Skeletal muscle tissue (tissue), 4 donors: ENCODE measurements around the gene GPR137B. TPM values are rescaled to one million over a fixed set of nuclear protein-coding genes. Genes with fewer than 3 reads are reported as not detected.
A peak's percentile ranks its signal among the peaks of the same experiment; 100 is the strongest.
"Not testable (repeated sequence)": the region's sequence is repeated elsewhere in the genome, so short reads cannot be mapped to it uniquely, and the experiment has no call there.

Experiments used
- H3K27ac ChIP-seq: one replicate; pipeline ENCODE4 v1.7.0; 2013; ENCODE audit warnings: mild to moderate bottlenecking, low read depth, low read length, inconsistent platforms
- H3K27me3 ChIP-seq, 3 donors: one replicate each; pipeline ENCODE4 v1.7.0; 2013; ENCODE audit warnings: low read length in 3 of 3; ENCODE audit not compliant: control insufficient read depth in 3 of 3, insufficient read depth in 3 of 3
- H3K36me3 ChIP-seq, 3 donors: one replicate each; pipeline ENCODE4 v1.7.0; 2013; ENCODE audit warnings: low read length in 3 of 3; ENCODE audit not compliant: control insufficient read depth in 3 of 3, insufficient read depth in 3 of 3
- H3K4me1 ChIP-seq, 3 donors: one replicate each; pipeline ENCODE4 v1.7.0; 2013; ENCODE audit warnings: low read length in 3 of 3, mild to moderate bottlenecking in 3 of 3; ENCODE audit not compliant: control insufficient read depth in 3 of 3, insufficient read depth in 3 of 3
- H3K4me3 ChIP-seq, 3 donors: one replicate each; pipeline ENCODE4 v1.7.0; 2013; ENCODE audit warnings: low read length in 3 of 3
- H3K9ac ChIP-seq, 3 donors: one replicate each; pipeline ENCODE4 v1.7.0; 2013; ENCODE audit warnings: low read length in 3 of 3, mild to moderate bottlenecking in 3 of 3, moderate library complexity in 2 of 3, low read depth in 1 of 3
- H3K9me3 ChIP-seq, 3 donors: one replicate each; pipeline ENCODE4 v1.7.0; 2013; ENCODE audit warnings: low read length in 3 of 3; ENCODE audit not compliant: control insufficient read depth in 3 of 3
- total RNA-seq: library from RNA; depleted of rRNA; stranded (reverse); fragments of >200 nt; gene quantifications from one replicate; pipeline ENCODE4 v1.2.3, GENCODE V29; 2014
- donor health status: Osteomylitis.

GPR137B gene
- total RNA-seq, 1 donor from 2014 or later = 8.9 TPM

- Histone ChIP-seq H3K9me3 (no peaks in the 10 kb centered on the region), H3K4me3 (no peak overlapping the region), H3K27ac (no peak overlapping the region), H3K27me3 (no peaks in the 10 kb centered on the region), H3K4me1 (no peaks in the 10 kb centered on the region), H3K36me3 (peaks cover 0 to 4% (median 0%) of the 10 kb centered on the region in 3 donors), H3K9ac (no peak overlapping the region)
These were observed 43.3 kb downstream of the GPR137B start for GRCh38 chr1:236185687-236186086.

- H3K9ac ChIP-seq, H3K4me3 ChIP-seq, H3K36me3 ChIP-seq, H3K4me1 ChIP-seq, H3K27ac ChIP-seq, H3K27me3 ChIP-seq, H3K9me3 ChIP-seq: not testable (repeated sequence)
These were observed 44.1 kb downstream of the GPR137B start for GRCh38 chr1:236186471-236186870.

GRCh38 chr1:236188084-236188483 is 45.7 kb downstream of the GPR137B start:
- not testable (repeated sequence) for H3K4me3 ChIP-seq, H3K36me3 ChIP-seq, H3K9ac ChIP-seq, H3K9me3 ChIP-seq, H3K4me1 ChIP-seq, H3K27me3 ChIP-seq, H3K27ac ChIP-seq

- H3K27ac ChIP-seq = no peak overlapping the region
- no peaks in the 10 kb centered on the region for H3K27me3 ChIP-seq
- no peaks in the 10 kb centered on the region for H3K4me1 ChIP-seq
- H3K36me3 ChIP-seq = no peaks in the 10 kb centered on the region
- no peaks in the 10 kb centered on the region for H3K9me3 ChIP-seq
- no peak overlapping the region for H3K4me3 ChIP-seq
- H3K9ac ChIP-seq = no peak overlapping the region
These were observed 50.8 kb downstream of the GPR137B start for GRCh38 chr1:236193184-236193583.

- H3K36me3 ChIP-seq = no peaks in the 10 kb centered on the region
- no peak overlapping the region for H3K4me3 ChIP-seq
These were observed 58.6 kb downstream of the GPR137B start for GRCh38 chr1:236200925-236201324.

GRCh38 chr1:236201786-236202185 is 59.4 kb downstream of the GPR137B start:
- Histone ChIP-seq H3K9me3 (no peaks in the 10 kb centered on the region), H3K27me3 (no peaks in the 10 kb centered on the region), H3K36me3 (no peaks in the 10 kb centered on the region), H3K4me3 (no peak overlapping the region), H3K27ac (no peak overlapping the region), H3K4me1 (no peaks in the 10 kb centered on the region), H3K9ac (no peak overlapping the region)

More at GRCh38 chr1:236200925-236201324, 58.6 kb downstream of the GPR137B start:
- Histone ChIP-seq H3K9me3 (no peaks in the 10 kb centered on the region), H3K4me1 (no peaks in the 10 kb centered on the region), H3K27ac (no peak overlapping the region), H3K9ac (no peak overlapping the region), H3K27me3 (no peaks in the 10 kb centered on the region)

- no peaks in the 10 kb centered on the region for H3K4me1 ChIP-seq
- H3K36me3 ChIP-seq = no peaks in the 10 kb centered on the region
- no peaks in the 10 kb centered on the region for H3K27me3 ChIP-seq
- H3K27ac ChIP-seq = no peak overlapping the region
- no peaks in the 10 kb centered on the region for H3K9me3 ChIP-seq
- H3K9ac ChIP-seq = no peak overlapping the region
- H3K4me3 ChIP-seq = no peak overlapping the region
These were observed 61.7 kb downstream of the GPR137B start for GRCh38 chr1:236204039-236204438.

GRCh38 chr1:236204656-236205055 is 62.3 kb downstream of the GPR137B start:
- Histone ChIP-seq H3K9ac (no peak overlapping the region), H3K36me3 (no peaks in the 10 kb centered on the region), H3K4me3 (no peak overlapping the region), H3K27ac (no peak overlapping the region), H3K27me3 (no peaks in the 10 kb centered on the region), H3K9me3 (no peaks in the 10 kb centered on the region), H3K4me1 (no peaks in the 10 kb centered on the region)

GRCh38 chr1:236206548-236206947 is 64.2 kb downstream of the GPR137B start:
- H3K4me3 ChIP-seq = no peak overlapping the region
- peak overlapping the region; percentile 46 for H3K27ac ChIP-seq
- H3K4me1 ChIP-seq = no peaks in the 10 kb centered on the region
- no peaks in the 10 kb centered on the region for H3K9me3 ChIP-seq
- no peaks in the 10 kb centered on the region for H3K27me3 ChIP-seq
- no peaks in the 10 kb centered on the region for H3K36me3 ChIP-seq
- H3K9ac ChIP-seq = no peak overlapping the region

GRCh38 chr1:236207121-236207520 is 64.8 kb downstream of the GPR137B start:
- Histone ChIP-seq H3K36me3 (no peaks in the 10 kb centered on the region), H3K4me3 (no peak overlapping the region), H3K9me3 (no peaks in the 10 kb centered on the region), H3K27ac (peak overlapping the region; percentile 46), H3K9ac (no peak overlapping the region), H3K4me1 (no peaks in the 10 kb centered on the region), H3K27me3 (no peaks in the 10 kb centered on the region)

- no peak overlapping the region for H3K4me3 ChIP-seq
- no peak overlapping the region for H3K27ac ChIP-seq
- H3K4me1 ChIP-seq = no peaks in the 10 kb centered on the region
- H3K27me3 ChIP-seq = no peaks in the 10 kb centered on the region
- no peak overlapping the region for H3K9ac ChIP-seq
- H3K36me3 ChIP-seq = no peaks in the 10 kb centered on the region
- no peaks in the 10 kb centered on the region for H3K9me3 ChIP-seq
These were observed 65.2 kb downstream of the GPR137B start for GRCh38 chr1:236207569-236207968.
